Neural cell (in vitro differentiated cells): ENCODE data around the gene HDAC9. TPM values are rescaled to one million over a fixed set of nuclear protein-coding genes. Genes with fewer than 3 reads are reported as not detected.

ENCODE experiments used
- H2AFZ ChIP-seq: fragments of 200-600, 300-800 bp; sonication (generic), shearing (Covaris generic); 2 replicates; pipeline ENCODE4 v1.6.0; 2014; ENCODE audit warnings: low read depth, mild to moderate bottlenecking, antibody characterized with exemption, low read length, moderate library complexity
- H3F3A ChIP-seq: fragments of 200-600 bp; shearing (Covaris generic); 2 replicates; pipeline ENCODE4 v1.6.1; 2016; ENCODE audit warnings: mild to moderate bottlenecking, moderate library complexity, mixed read lengths, antibody characterized with exemption, low read length; ENCODE audit not compliant: insufficient read depth, poor library complexity, severe bottlenecking
- H3K27ac ChIP-seq: fragments of 200-600, 300-800 bp; sonication (generic), shearing (Covaris generic); 2 replicates; pipeline ENCODE4 v1.5.1; 2014; ENCODE audit warnings: mild to moderate bottlenecking, low read length, moderate library complexity
- H3K27me3 ChIP-seq: fragments of 300-800, 200-600 bp; sonication (generic), shearing (Covaris generic); 2 replicates; pipeline ENCODE4 v1.6.0; 2014; ENCODE audit warnings: mild to moderate bottlenecking, low read depth, low read length, moderate library complexity; ENCODE audit not compliant: insufficient read depth
- H3K36me3 ChIP-seq: fragments of 300-800, 200-600 bp; sonication (generic), shearing (Covaris generic); 2 replicates; pipeline ENCODE4 v1.5.1; 2014; ENCODE audit warnings: mild to moderate bottlenecking, antibody characterized with exemption, low read length, moderate library complexity; ENCODE audit not compliant: insufficient read depth
- H3K4me2 ChIP-seq: fragments of 300-800, 200-600 bp; sonication (generic), shearing (Covaris generic); 2 replicates; pipeline ENCODE4 v1.6.0; 2014; ENCODE audit warnings: mild to moderate bottlenecking, low read length
- H3K4me3 ChIP-seq: fragments of 300-800, 200-600 bp; sonication (generic), shearing (Covaris generic); 2 replicates; pipeline ENCODE4 v1.5.1; 2014; ENCODE audit warnings: mild to moderate bottlenecking, low read length, moderate library complexity
- H3K79me2 ChIP-seq: fragments of 200-600 bp; shearing (Covaris generic); replicated peaks from 2 replicates; pipeline ENCODE4 v1.6.0; 2014; ENCODE audit warnings: mild to moderate bottlenecking, low read length, moderate library complexity; ENCODE audit not compliant: insufficient read depth
- H3K9ac ChIP-seq: fragments of 300-800, 200-600 bp; sonication (generic), shearing (Covaris generic); 2 replicates; pipeline ENCODE4 v1.6.1; 2016; ENCODE audit warnings: mild to moderate bottlenecking, low read length, mixed read lengths
- H3K9me2 ChIP-seq: fragments of 200-600 bp; shearing (Covaris generic); 2 replicates; pipeline ENCODE4 v1.6.1; 2016; ENCODE audit warnings: mild to moderate bottlenecking, low read length, mixed read lengths; ENCODE audit not compliant: insufficient read depth
- H3K9me3 ChIP-seq: fragments of 200-600, 300-800 bp; sonication (generic), shearing (Covaris generic); 2 replicates; pipeline ENCODE4 v1.6.1; 2016; ENCODE audit warnings: mild to moderate bottlenecking, mixed run types, low read length, moderate library complexity, mixed read lengths
- H4K20me1 ChIP-seq: fragments of 200-600 bp; shearing (Covaris generic); 2 replicates; pipeline ENCODE4 v1.6.1; 2016; ENCODE audit warnings: mild to moderate bottlenecking, mixed run types; ENCODE audit not compliant: insufficient read depth
- EP300 ChIP-seq: fragments of 450-650 bp; conservative IDR thresholded peaks from 2 replicates; pipeline ENCODE4 v1.6.1; 2014; ENCODE audit warnings: antibody characterized with exemption, mild to moderate bottlenecking, moderate library complexity; ENCODE audit not compliant: poor library complexity, severe bottlenecking
- EZH2 ChIP-seq: fragments of 200-600, 300-800 bp; shearing (Covaris generic), sonication (generic); IDR thresholded peaks from 2 replicates; pipeline ENCODE4 v1.6.1; 2014; ENCODE audit warnings: antibody characterized with exemption, low read length, borderline replicate concordance, mild to moderate bottlenecking; ENCODE audit not compliant: insufficient read depth, poor library complexity, severe bottlenecking
- MXI1 ChIP-seq: fragments of 450-650 bp; conservative IDR thresholded peaks from 2 replicates; pipeline ENCODE4 v1.6.1; 2014; ENCODE audit warnings: antibody characterized with exemption, mild to moderate bottlenecking; ENCODE audit not compliant: poor library complexity, severe bottlenecking
- POLR2AphosphoS5 ChIP-seq: IDR thresholded peaks from 2 replicates; pipeline ENCODE4 v1.6.1; 2012
- RAD21 ChIP-seq: fragments of 450-650 bp; conservative IDR thresholded peaks from 2 replicates; pipeline ENCODE4 v1.6.1; 2014; ENCODE audit warnings: antibody characterized with exemption, mild to moderate bottlenecking, moderate library complexity
- REST ChIP-seq: IDR thresholded peaks from 2 replicates; pipeline ENCODE4 v1.6.1; 2012; ENCODE audit warnings: borderline replicate concordance
- SMC3 ChIP-seq: fragments of 450-650 bp; conservative IDR thresholded peaks from 2 replicates; pipeline ENCODE4 v1.6.1; 2014; ENCODE audit warnings: antibody characterized with exemption, mild to moderate bottlenecking, moderate library complexity; ENCODE audit not compliant: poor library complexity
- TAF1 ChIP-seq: IDR thresholded peaks from 2 replicates; pipeline ENCODE4 v1.6.1; 2012; ENCODE audit warnings: low read depth
- polyA plus RNA-seq: library from polyadenylated mRNA; depleted of rRNA; stranded (reverse); fragments of >200 nt; gene quantifications from 2 replicates; pipeline ENCODE4 v1.2.3, GENCODE V29; 2014
- TF ChIP-seq, protein P1 (sequence below): fragments of 450-650 bp; IDR thresholded peaks from 2 replicates; pipeline ENCODE4 v1.5.1; 2014; ENCODE audit warnings: antibody characterized with exemption, mild to moderate bottlenecking, moderate library complexity; ENCODE audit not compliant: poor library complexity, severe bottlenecking

HDAC9 gene
- polyA plus RNA-seq, 1 donor from 2014 or later = 15.9 TPM

- no peaks in the 10 kb centered on the region for H3K79me2 ChIP-seq
- no peaks in the 10 kb centered on the region for H3K9me2 ChIP-seq
- H3K36me3 ChIP-seq = no peaks in the 10 kb centered on the region
- no peak overlapping the region for H3K4me2 ChIP-seq
- H3F3A ChIP-seq = no peaks in the 10 kb centered on the region
- H4K20me1 ChIP-seq = no peaks in the 10 kb centered on the region
- no peak overlapping the region for H2AFZ ChIP-seq
- TF ChIP-seq, protein P1, sequence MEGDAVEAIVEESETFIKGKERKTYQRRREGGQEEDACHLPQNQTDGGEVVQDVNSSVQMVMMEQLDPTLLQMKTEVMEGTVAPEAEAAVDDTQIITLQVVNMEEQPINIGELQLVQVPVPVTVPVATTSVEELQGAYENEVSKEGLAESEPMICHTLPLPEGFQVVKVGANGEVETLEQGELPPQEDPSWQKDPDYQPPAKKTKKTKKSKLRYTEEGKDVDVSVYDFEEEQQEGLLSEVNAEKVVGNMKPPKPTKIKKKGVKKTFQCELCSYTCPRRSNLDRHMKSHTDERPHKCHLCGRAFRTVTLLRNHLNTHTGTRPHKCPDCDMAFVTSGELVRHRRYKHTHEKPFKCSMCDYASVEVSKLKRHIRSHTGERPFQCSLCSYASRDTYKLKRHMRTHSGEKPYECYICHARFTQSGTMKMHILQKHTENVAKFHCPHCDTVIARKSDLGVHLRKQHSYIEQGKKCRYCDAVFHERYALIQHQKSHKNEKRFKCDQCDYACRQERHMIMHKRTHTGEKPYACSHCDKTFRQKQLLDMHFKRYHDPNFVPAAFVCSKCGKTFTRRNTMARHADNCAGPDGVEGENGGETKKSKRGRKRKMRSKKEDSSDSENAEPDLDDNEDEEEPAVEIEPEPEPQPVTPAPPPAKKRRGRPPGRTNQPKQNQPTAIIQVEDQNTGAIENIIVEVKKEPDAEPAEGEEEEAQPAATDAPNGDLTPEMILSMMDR = no peak
- TF ChIP-seq RAD21 (no peak), REST (no peak), EZH2 (no peak), EP300 (no peak), POLR2AphosphoS5 (no peak), SMC3 (no peak), MXI1 (no peak), TAF1 (no peak)
- H3K9me3 ChIP-seq = no peaks in the 10 kb centered on the region
- no peak overlapping the region for H3K27ac ChIP-seq
- H3K9ac ChIP-seq = no peak overlapping the region
- H3K4me3 ChIP-seq = no peak overlapping the region
- no peaks in the 10 kb centered on the region for H3K27me3 ChIP-seq
Observed at GRCh38 chr7:18489624-18490023, 5.9 kb upstream of the HDAC9 start.

- H3K9me3 ChIP-seq = no peaks in the 10 kb centered on the region
- H3K4me2 ChIP-seq = no peak overlapping the region
- H3K27me3 ChIP-seq = no peaks in the 10 kb centered on the region
- peaks cover 10% of the 10 kb centered on the region for H3F3A ChIP-seq
- H3K9ac ChIP-seq = no peak overlapping the region
- no peaks in the 10 kb centered on the region for H3K36me3 ChIP-seq
- no peaks in the 10 kb centered on the region for H4K20me1 ChIP-seq
- peaks cover 3% of the 10 kb centered on the region for H3K79me2 ChIP-seq
- no peak overlapping the region for H2AFZ ChIP-seq
- H3K9me2 ChIP-seq = no peaks in the 10 kb centered on the region
- H3K4me3 ChIP-seq = no peak overlapping the region
- TF ChIP-seq, protein P1 = no peak
- TF ChIP-seq EP300 (no peak), EZH2 (no peak), RAD21 (no peak), REST (no peak), POLR2AphosphoS5 (no peak), TAF1 (no peak), SMC3 (no peak), MXI1 (no peak)
- H3K27ac ChIP-seq = no peak overlapping the region
Observed at GRCh38 chr7:18491871-18492270, 3.7 kb upstream of the HDAC9 start.
